Motor neuron (in vitro differentiated cells): ENCODE data around the gene NUDT14. TPM values are rescaled to one million over a fixed set of nuclear protein-coding genes. Genes with fewer than 3 reads are reported as not detected.
A peak's percentile ranks its signal among the peaks of the same experiment; 100 is the strongest.

Source experiments
- ATAC-seq, 8 experiments: fragments of 200-7000 bp; cut with Tn5 transposase; replicated peaks in 6 of 8; 2 replicates each; pipeline ENCODE4 v1.8.0; 2021; ENCODE audit warnings: mild to moderate bottlenecking in 8 of 8, moderate library complexity in 8 of 8
- H3K27ac ChIP-seq, 2 donors: fragments of 250-450 bp; sonication (Bioruptor Pico); 2 replicates each; pipeline ENCODE4 v1.9.0; 2021; ENCODE audit warnings: antibody characterized with exemption in 2 of 2, mild to moderate bottlenecking in 2 of 2, moderate library complexity in 1 of 2
- H3K4me1 ChIP-seq, 2 donors: fragments of 250-450 bp; sonication (Bioruptor Pico); replicated peaks in 1 of 2; 2 replicates each; pipeline ENCODE4 v1.6.1; 2021; ENCODE audit warnings: antibody characterized with exemption in 2 of 2, mild to moderate bottlenecking in 2 of 2, moderate library complexity in 1 of 2
- H3K4me3 ChIP-seq, 5 donors: fragments of 250-450 bp; sonication (Bioruptor Pico); 2 replicates each; pipeline ENCODE4 v1.9.0; 2021; ENCODE audit warnings: antibody characterized with exemption in 5 of 5, mild to moderate bottlenecking in 5 of 5, moderate library complexity in 4 of 5
- WGBS, 10 experiments: fragments of 450-650 bp; shearing (Covaris generic); methylation state at CpG; one replicate each; pipeline ENCODE4 v1.0.0; 2022; 5-methylcytosine and 5-hydroxymethylcytosine counted together
- in situ Hi-C, 9 experiments: fragments of 400-800 bp; cut with MboI; loops; one replicate each; pipeline ENCODE4 v1.15.0; 2021; ENCODE audit warnings: low sequenced_read_pairs in 9 of 9, low pct_unique_long_range_greater_than_20kb in 2 of 9; ENCODE audit not compliant: unreplicated experiment in 9 of 9
- total RNA-seq, 8 experiments: library from RNA; unstranded; fragments of 300-600 nt; gene quantifications; 2 replicates each; pipeline versions ENCODE4 v1.2.3 to v1.2.4, GENCODE V29; 2022

NUDT14 gene
- total RNA-seq, 8 experiments from 2014 or later, result 11.0 to 26.1 (median 20.8) TPM

DNA sequence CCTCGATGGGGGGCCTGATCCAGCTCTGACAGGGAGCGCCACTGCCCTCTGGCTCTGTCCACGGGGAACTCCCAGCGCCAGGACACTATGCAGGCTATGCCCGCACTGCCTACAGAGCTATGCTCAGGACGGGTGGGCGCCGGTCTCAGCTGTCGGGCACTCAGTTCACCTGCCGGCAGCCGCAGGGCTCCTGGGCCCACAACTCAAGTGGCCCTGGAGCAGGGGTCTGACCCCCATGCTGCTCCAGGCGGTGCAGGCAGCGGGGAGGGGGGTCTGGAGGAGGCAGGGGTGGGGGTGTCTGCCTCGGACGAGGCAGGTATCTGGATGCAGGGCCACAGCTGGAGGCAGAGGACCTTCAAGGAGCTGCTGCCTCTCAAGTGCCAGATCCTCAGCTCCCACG, 28.5 kb upstream of the NUDT14 start:
- Histone ChIP-seq H3K4me1 (peaks cover 5 to 14% of the 10 kb centered on the region in 2 donors), H3K27ac (no peak overlapping the region), H3K4me3 (no peak overlapping the region)
- ATAC-seq, result no peak
- 100% methylated on average over 1 of the region's 16 CpGs; no CpG with 5 or more reads in 9 of the 10 experiments for WGBS, 10 experiments
- in situ Hi-C loops, result loop anchor here in 1 of 9 experiments (25.0 kb wide), 1 partner anchor 153 kb away; no protein-coding TSS in a partner anchor

DNA sequence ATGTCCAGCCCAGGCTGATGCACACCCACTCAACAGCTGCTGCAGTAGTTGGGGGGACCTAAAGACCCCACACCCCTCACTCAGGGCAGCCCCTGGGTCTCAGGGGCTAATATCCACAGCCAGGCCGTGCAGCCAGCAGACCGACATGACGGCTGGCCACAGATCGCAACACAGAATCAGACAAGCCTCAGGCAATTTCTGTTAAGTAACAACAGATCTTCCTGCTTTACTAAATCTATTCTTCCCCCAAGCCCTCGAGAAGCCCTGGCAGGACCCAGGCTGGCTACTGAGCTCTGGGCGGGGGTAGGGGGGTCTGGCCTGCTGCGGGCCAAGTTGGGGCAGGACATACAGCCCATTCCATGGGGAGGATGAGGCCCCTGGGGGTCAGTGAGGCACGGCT, 28.0 kb upstream of the NUDT14 start:
- 100% methylated on average over 2 of the region's 8 CpGs; no CpG with 5 or more reads in 9 of the 10 experiments for WGBS, 10 experiments

DNA sequence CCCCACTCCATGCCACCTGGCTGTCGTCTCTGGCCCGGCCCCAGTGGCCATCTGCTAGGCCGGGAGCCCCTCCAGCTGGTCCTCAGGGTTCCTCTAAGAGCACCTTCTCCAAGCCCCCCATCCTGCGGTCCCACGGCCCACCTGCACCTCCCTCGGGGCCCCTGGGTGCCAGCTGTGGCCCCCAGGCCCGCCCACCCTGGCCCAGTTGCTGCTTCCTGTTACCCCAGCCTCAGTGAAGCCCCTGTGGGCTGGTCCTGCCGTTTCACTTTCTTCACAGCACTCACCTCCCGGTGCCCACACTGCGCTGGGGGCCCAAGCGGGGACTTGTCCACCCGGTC, 27.6 kb upstream of the NUDT14 start:
- Histone ChIP-seq H3K4me1 (peaks cover 5 to 16% of the 10 kb centered on the region in 2 donors), H3K27ac (no peak overlapping the region), H3K4me3 (no peak overlapping the region)
- ATAC-seq, result no peak
- WGBS, 10 experiments, result 80% methylated on average over 1 of the region's 12 CpGs; no CpG with 5 or more reads in 9 of the 10 experiments
- in situ Hi-C loops, result loop anchor here in 1 of 9 experiments (25.0 kb wide), 1 partner anchor 154 kb away; no protein-coding TSS in a partner anchor

More for the DNA sequence above, 28.0 kb upstream of the NUDT14 start:
- Histone ChIP-seq H3K27ac (no peak overlapping the region), H3K4me1 (peaks cover 5 to 14% of the 10 kb centered on the region in 2 donors), H3K4me3 (no peak overlapping the region)
- in situ Hi-C loops, result loop anchor here in 1 of 9 experiments (25.0 kb wide), 1 partner anchor 153 kb away; no protein-coding TSS in a partner anchor
- ATAC-seq, result no peak

DNA sequence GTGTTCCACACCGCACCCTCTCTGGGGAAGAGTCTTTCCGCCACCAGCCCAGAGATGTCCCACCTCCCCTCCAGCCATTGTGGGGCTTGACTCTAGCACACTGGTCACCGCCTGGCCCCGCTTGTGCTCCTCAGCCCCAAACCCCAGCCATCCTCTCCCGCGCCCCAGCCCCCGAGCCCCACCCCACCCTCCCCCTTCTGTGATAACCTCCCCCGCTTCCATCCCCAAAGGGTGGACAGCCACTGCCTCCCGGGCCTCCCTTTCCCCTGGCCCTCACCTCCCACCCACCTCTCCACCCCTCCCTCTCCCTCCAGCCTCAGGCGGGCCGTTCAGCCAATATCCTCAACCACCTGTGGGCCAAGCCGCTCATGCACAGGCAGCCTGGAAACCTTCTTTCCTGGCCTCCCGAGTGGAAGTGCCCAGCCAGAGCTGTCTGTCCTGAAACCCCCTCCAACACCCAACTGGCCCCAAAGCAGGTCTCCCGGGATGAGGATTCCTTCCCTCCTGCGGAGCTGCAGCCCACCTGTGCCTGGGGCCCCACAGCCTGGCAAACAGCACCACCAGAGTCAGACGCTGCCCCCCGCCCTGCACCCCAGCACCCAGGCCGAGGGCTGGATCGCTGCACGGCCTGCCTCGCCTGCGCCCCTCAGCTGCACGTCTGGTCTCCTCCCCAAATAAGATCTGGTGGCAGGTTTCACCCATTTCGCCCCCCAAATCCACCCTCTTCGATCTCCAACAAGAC, 27.1 kb upstream of the NUDT14 start:
- in situ Hi-C loops, result loop anchor here in 1 of 9 experiments (25.0 kb wide), 1 partner anchor 154 kb away; no protein-coding TSS in a partner anchor
- H3K4me1 ChIP-seq, result peaks cover 10 to 22% of the 10 kb centered on the region in 2 donors
- H3K4me3 ChIP-seq, result no peak overlapping the region
- no peak overlapping the region for H3K27ac ChIP-seq
- ATAC-seq, result no peak
- WGBS, 10 experiments, result no CpG with 5 or more reads among the region's 25 CpGs

DNA sequence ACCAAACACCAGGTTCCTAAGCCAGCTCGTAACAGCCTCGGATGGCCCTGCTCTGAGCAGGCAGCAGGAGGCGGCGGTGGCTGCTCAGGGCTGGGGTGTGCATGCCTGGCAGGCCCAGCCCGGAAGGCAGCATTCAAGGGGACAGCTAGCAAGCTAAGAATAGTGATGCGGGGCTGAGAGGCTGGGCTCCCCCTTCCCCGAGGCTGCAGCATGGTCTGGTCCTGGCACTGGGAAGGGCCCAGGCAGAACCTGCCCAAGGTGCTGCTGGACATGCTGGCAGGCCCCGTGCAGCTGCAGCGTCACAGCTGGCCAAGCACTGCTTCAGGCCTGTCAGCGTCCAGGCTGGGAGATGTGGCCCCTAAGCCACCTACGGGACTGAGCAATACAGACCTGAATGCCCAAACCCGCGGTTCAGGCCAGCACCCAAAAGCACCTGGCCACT, 26.4 kb upstream of the NUDT14 start:
- Histone ChIP-seq H3K4me1 (peaks cover 7 to 20% of the 10 kb centered on the region in 2 donors), H3K4me3 (no peak overlapping the region), H3K27ac (no peak overlapping the region)
- peak in 6 of 8 experiments; percentile 3 to 11 (median 7) for ATAC-seq
- WGBS, 10 experiments, result 30 to 64% (median 60%) methylated on average over 2 to 4 of the region's 13 CpGs; no CpG with 5 or more reads in 7 of the 10 experiments
- in situ Hi-C loops, result loop anchor here in 1 of 9 experiments (25.0 kb wide), 1 partner anchor 155 kb away; no protein-coding TSS in a partner anchor

DNA sequence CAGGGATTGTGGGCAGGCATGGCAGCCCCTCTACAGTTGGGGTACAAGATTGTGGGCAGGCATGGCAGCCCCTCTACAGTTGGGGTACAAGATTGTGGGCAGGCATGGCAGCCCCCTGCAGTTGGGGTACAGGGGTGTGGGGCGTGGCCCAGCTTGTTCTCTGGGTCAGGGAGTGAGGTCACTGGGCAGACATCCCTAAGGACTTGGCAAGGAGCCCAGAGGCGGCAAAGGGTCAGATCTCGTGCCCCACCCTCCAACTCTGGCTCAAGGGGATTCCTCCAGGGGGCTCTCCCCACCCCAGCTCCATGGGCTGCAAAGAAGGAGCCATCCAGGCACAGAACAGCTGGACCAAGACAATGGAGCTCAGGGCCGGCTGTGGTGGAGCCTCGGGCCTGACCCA, 25.8 kb upstream of the NUDT14 start:
- Histone ChIP-seq H3K4me3 (no peak overlapping the region), H3K27ac (no peak overlapping the region), H3K4me1 (peaks cover 10 to 23% of the 10 kb centered on the region in 2 donors)
- no peak for ATAC-seq
- no CpG with 5 or more reads among the region's 5 CpGs for WGBS, 10 experiments
- in situ Hi-C loops, result loop anchor here in 1 of 9 experiments (25.0 kb wide), 1 partner anchor 155 kb away; no protein-coding TSS in a partner anchor

DNA sequence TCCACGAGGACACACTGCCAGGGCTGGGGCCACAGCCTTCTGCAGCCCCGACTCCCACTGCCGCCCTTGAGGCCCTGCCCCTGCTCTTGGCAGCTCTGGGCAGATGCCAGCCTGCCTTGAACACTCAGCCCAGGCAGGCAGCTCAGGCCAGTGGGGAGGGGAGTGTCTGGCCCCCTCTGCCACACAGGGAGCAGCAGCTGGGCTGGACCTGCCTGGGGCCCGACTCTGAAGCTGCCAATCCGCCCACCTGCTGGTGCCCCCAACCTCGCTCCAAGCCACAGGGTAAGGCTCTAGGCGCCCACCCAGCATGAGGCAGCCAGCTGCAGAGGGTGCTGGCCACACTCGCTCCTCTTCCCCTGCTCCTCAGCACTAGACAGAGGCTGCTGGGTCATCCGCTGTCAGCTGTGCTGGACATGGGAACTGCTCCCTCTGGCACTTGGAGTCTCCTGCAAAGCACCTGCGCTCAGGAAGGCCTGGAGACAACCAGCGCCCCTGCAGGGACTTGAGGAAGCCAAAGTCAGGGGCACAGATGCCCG, 24.6 kb upstream of the NUDT14 start:
- ATAC-seq, result peak in 3 of 8 experiments; percentile 2 to 15 (median 3)
- Histone ChIP-seq H3K27ac (no peak overlapping the region), H3K4me3 (no peak overlapping the region), H3K4me1 (peaks cover 21 to 32% of the 10 kb centered on the region in 2 donors)
- in situ Hi-C loops, result loop anchor here in 1 of 9 experiments (25.0 kb wide), 1 partner anchor 157 kb away; no protein-coding TSS in a partner anchor
- WGBS, 10 experiments, result 20 to 100% (median 60%) methylated on average over 1 to 3 of the region's 12 CpGs; no CpG with 5 or more reads in 7 of the 10 experiments

DNA sequence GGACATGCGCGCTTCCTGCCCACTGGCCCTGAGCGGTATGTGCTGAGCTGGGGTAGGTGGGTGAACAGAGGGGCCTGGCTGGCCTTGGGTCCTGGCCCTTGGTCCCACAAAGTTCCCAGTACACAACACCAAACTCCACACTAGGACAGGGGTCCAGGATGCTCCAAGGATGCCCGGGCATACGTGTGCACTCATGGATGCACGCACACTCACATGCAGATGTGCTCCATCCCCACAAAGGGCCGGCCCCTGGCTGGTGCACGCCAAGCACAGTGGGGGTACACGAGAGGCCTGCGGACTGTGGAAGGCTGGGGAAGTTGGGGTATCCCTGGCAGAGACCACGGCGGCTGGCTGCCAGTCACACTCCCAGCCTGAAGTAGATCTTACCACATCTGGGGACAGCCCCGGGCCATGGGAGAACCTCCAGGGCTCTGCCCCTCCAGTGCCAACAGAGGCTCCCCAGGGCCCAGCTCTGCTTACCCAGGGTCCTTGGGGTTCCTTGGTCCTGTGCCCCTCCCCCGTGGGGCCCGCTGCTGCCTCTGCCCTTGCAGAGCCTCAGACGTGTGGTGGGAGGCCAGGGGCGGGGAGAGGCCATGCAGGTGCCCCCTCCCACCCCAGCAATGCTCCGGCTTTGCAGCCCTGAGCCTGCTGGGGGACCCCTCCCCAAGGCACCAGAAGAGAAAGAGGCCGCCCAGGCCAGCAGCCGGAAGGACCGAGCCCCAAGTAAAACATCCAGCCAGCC, 24.0 kb upstream of the NUDT14 start:
- H3K4me1 ChIP-seq, result peaks cover 26 to 37% of the 10 kb centered on the region in 2 donors
- peak in 1 of 8 experiments; percentile 3 for ATAC-seq
- WGBS, 10 experiments, result 90 to 100% methylated on average over 1 to 2 of the region's 21 CpGs; no CpG with 5 or more reads in 8 of the 10 experiments
- in situ Hi-C loops, result loop anchor here in 1 of 9 experiments (25.0 kb wide), 1 partner anchor 157 kb away; no protein-coding TSS in a partner anchor
- H3K4me3 ChIP-seq, result no peak overlapping the region
- no peak overlapping the region for H3K27ac ChIP-seq

DNA sequence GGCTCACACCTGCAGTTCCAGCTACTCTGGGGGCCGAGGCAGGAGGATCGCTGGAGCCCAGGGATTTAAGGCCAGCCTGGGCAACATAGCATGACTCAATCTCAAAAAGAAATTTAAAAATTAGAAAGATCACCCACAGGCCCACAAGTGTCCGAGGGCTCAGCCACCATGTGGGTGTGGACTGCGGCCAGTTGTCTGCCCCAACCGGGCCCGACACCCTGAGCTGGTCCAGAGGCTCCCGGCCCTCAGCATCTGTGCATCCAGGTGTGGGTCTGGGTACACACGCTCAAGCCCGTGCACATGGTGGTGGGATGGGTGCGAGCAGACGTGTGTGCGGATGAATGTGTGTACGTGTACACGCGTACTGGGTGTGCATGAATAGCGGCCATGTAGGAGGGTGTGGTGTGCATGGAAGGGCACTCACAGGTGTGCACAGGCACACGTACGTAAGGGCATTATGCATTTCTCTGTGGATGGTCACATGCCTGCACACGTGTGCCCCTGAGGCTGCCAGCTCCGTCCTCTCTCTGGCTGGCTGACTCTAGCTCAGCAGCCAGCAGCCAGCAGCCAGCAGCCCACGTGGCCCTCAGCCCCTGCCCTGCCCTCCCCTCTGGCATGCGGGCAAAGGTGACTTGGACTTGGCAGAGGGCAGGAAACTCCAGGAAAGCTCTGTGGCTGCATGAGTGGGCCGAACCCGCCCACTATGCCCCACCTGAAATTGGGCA, 23.3 kb upstream of the NUDT14 start:
- Histone ChIP-seq H3K4me3 (no peak overlapping the region), H3K4me1 (peaks cover 26 to 39% of the 10 kb centered on the region in 2 donors), H3K27ac (no peak overlapping the region)
- ATAC-seq, result peak in 3 of 8 experiments; percentile 8 to 19 (median 17)
- in situ Hi-C loops, result loop anchor here in 1 of 9 experiments (25.0 kb wide), 1 partner anchor 158 kb away; no protein-coding TSS in a partner anchor
- 43 to 100% (median 70%) methylated on average over 1 to 3 of the region's 24 CpGs; no CpG with 5 or more reads in 4 of the 10 experiments for WGBS, 10 experiments

DNA sequence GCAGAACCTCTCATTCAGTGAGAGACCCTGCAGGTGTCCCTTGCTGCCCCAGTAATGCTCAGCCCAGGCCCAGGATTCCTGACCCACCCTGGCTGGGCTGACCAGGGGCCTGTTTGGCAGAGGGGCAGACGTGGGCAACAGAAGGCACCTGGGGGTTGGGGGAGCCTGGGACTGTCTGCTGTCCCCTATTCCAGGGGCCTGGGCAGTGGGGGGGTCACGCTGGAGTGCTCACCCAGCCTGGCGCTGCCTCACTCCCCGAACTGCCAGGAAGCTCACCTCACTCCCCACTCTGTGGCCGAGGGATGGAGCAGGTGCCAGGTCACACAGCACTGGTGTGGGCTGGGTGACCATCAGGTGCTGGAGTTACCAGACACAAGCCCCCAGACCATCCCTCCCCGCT, 22.6 kb upstream of the NUDT14 start:
- H3K4me1 ChIP-seq, result peaks cover 26 to 39% of the 10 kb centered on the region in 2 donors
- ATAC-seq, result peak in 1 of 8 experiments; percentile 1
- H3K27ac ChIP-seq, result peak overlapping the region in 1 of 2 donors; percentile 38
- in situ Hi-C loops, result loop anchor here in 1 of 9 experiments (25.0 kb wide), 1 partner anchor 159 kb away; no protein-coding TSS in a partner anchor
- no peak overlapping the region for H3K4me3 ChIP-seq
- whole genome bisulfite sequencing, 10 experiments, result 80% methylated on average over 1 of the region's 6 CpGs; no CpG with 5 or more reads in 9 of the 10 experiments

DNA sequence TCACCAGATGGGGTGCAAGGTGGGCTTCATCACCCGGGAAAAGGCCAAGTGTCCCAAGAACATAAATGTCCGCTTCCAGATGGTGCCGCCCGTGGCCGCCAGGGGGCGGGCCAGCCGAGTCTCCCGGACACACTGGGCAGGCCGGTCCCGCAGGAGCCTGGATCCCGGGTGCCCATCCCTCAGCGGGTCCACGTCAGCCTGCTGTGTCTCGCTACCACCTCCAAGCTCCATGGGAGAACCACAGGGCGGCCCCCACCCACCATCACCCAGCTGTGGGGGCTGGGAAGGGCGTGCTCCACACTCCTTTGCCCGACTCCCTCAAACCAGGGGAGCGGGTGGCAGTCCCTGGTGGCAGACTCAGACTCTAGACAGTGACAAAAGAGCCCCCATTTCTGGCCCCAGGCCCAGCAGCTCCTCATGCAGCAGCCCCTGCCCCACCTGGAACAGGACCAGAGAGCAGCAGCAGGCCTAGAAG, 22.0 kb upstream of the NUDT14 start:
- Histone ChIP-seq H3K27ac (peak overlapping the region in 1 of 2 donors; percentile 14), H3K4me1 (peaks cover 26 to 39% of the 10 kb centered on the region in 2 donors), H3K4me3 (no peak overlapping the region)
- WGBS, 10 experiments, result 0 to 25% methylated on average over 4 to 8 of the region's 18 CpGs; no CpG with 5 or more reads in 8 of the 10 experiments
- ATAC-seq, result peak; percentile 63 to 84 (median 82)
- in situ Hi-C loops, result loop anchor here in 1 of 9 experiments (25.0 kb wide), 1 partner anchor 159 kb away; no protein-coding TSS in a partner anchor
